Measurements from ENCODE around the gene PGGT1B. TPM values are rescaled to one million over a fixed set of nuclear protein-coding genes. Genes with fewer than 3 reads are reported as not detected.
A peak's percentile ranks its signal among the peaks of the same experiment; 100 is the strongest.

Gene PGGT1B
- total and polyA plus RNA-seq, 9 of the 15 experiments (the other 6 are each of a cell fraction or from before 2014, with no cell fraction given), result 5.3 to 33.7 (median 19.8) TPM

GRCh38 chr5:115262321-115263077, at the start of gene PGGT1B (continued):
- TF ChIP-seq EP400 (IDR thresholded peaks at IDR 0.05) (peak; percentile 82), GABPB2 (CRISPR knock-in tag; conservative IDR thresholded peaks at IDR 0.05) (no peak), MGA (IDR thresholded peaks at IDR 0.05) (peak; percentile 80), TAL1 (IDR thresholded peaks at IDR 0.05) (no peak), ZBTB1 (CRISPR knock-in tag; IDR thresholded peaks at IDR 0.05; ENCODE audit: borderline replicate concordance, low read depth) (peak; percentile 87), LARP7 (IDR thresholded peaks at IDR 0.05) (no peak), KLF10 (CRISPR knock-in tag; IDR thresholded peaks at IDR 0.05) (no peak), ZBTB7A (IDR thresholded peaks at IDR 0.05; ENCODE audit: borderline replicate concordance, control insufficient read depth, low read depth, low read length) (peak; percentile 37; the same call in 1 of the 2 replicates), RFX5 (IDR thresholded peaks at IDR 0.05; ENCODE audit: low read depth, low read length) (no peak), ZBTB11 (CRISPR knock-in tag; IDR thresholded peaks at IDR 0.05) (peak; percentile 75 to 97 (median 78); a peak in 5 of 6 replicates)
